ENCODE measurements around the gene BCL7A.
"Not testable (repeated sequence)": the region's sequence is repeated elsewhere in the genome, so short reads cannot be mapped to it uniquely, and the experiment has no call there.

Gene BCL7A

DNA sequence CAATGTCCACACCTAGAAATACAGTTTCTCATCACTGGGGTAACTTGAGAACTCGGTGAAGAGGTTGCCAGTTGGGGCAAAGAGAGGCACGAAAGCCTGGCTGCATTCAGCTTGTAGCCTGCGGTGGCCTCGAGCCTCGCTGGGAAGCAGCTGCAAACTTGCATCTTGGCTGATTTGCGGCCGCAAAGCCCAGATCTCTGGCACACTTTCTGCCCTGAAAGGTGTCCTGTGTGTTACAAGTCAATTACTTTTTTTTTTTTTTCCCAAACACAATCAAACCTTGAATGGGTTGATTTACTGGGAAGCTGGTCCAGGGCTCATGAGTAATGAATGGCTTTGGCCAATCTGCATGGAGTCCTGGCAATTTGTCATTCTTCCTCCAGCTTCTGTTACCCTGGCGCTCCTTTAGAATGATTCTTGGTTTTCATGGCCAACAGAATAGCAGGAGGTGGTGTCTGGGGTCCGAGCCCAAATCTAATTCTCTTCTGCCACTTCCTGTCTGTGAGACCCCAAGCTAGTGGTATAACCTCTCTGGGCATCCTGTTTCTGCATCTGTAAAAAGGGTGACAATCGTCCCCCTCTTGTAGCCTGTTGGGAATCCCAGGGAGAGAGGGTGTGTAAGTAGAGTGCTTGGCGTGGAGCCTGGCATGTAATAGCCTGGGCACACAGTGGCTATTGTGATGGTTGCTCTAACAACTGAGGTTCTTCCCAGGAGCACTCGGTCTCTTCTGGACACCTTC lies 6.7 kb downstream of the BCL7A start:
- no peak for DNase-seq

GRCh38 chr12:122028905-122029560 lies 7.3 kb downstream of the BCL7A start:
- no peak for DNase-seq

- DNase-seq, result peak; percentile 19
Observed at GRCh38 chr12:122029620-122030423, 8.1 kb downstream of the BCL7A start.

- no peak for DNase-seq
Observed at GRCh38 chr12:122030424-122031035, 8.8 kb downstream of the BCL7A start.

- DNase-seq, result peak; percentile 28
Observed at GRCh38 chr12:122031342-122032216, 9.9 kb downstream of the BCL7A start.

GRCh38 chr12:122032580-122032979 lies 10.9 kb downstream of the BCL7A start:
- no peak for DNase-seq

DNA sequence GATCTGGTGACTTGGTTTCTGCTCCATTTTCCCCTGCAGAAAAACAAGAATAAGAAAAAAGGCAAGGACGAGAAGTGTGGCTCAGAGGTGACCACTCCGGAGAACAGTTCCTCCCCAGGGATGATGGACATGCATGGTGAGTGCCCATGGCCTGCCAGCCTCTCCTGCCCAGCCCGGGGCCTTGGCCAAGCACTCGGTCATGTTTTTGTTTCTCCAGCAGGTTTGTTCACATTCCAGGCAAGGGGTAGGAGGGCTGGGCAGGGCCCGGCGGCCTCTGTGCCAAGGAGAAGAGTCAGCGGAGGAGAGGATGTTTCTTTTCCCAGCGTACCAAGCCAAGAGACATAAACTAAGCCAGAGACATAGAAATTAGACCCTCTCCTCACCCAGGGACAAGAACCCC lies 13.6 kb downstream of the BCL7A start:
- DNase-seq, result no peak

- DNase-seq, result no peak
Observed at GRCh38 chr12:122036153-122036552, 14.5 kb downstream of the BCL7A start.

- no peak for DNase-seq
Observed at GRCh38 chr12:122040579-122041386, 19.1 kb downstream of the BCL7A start.

GRCh38 chr12:122041458-122041857 lies 19.8 kb downstream of the BCL7A start:
- not testable (repeated sequence) for DNase-seq

DNA sequence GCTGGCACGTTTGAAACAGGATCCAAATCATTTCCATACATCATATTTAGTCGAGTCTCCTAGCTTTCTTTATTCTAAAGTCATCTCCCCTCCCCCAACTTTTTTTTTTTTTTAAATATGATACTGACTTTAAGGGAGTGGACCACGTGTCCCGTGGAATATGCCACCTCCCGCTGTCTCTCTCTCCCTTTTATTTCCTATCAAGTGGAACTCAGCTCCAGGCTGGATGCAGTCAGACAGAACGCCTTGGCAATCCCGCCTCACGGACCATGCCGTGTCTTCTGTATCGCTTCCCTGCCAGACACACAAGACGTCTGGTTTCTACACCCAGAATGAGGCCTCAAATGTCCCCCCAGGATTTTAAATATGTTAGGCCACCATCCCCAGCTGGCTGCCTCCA lies 21.2 kb downstream of the BCL7A start:
- no peak for DNase-seq

GRCh38 chr12:122043476-122043875 lies 21.8 kb downstream of the BCL7A start:
- DNase-seq, result no peak

- DNase-seq, result no peak
Observed at GRCh38 chr12:122045262-122045661, 23.6 kb downstream of the BCL7A start.

- DNase-seq, result no peak
Observed at GRCh38 chr12:122046145-122046544, 24.5 kb downstream of the BCL7A start.

DNA sequence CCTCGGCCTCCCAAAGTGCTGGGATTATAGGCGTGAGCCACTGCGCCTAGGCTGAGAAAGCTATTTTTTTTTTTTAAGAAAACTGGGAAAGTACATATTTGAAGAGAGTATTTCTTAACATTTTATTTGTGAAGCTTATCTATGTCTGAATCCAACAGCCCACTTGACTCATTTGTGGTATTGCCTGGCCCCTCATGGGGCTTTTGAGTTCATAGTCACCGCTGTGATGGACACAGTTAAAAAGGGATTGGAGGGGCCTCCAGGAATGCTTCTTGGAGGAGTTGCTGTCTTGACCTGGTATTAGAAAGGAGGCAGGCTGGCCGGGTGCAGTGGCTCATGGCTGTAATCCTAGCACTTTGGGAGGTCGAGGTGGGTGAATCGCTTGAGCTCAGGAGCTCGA lies 26.5 kb downstream of the BCL7A start:
- DNase-seq, result peak; percentile 33

- no peak for DNase-seq
Observed at GRCh38 chr12:122049827-122050226, 28.1 kb downstream of the BCL7A start.

- DNase-seq, result no peak
Observed at GRCh38 chr12:122050706-122051105, 29.0 kb downstream of the BCL7A start.

DNA sequence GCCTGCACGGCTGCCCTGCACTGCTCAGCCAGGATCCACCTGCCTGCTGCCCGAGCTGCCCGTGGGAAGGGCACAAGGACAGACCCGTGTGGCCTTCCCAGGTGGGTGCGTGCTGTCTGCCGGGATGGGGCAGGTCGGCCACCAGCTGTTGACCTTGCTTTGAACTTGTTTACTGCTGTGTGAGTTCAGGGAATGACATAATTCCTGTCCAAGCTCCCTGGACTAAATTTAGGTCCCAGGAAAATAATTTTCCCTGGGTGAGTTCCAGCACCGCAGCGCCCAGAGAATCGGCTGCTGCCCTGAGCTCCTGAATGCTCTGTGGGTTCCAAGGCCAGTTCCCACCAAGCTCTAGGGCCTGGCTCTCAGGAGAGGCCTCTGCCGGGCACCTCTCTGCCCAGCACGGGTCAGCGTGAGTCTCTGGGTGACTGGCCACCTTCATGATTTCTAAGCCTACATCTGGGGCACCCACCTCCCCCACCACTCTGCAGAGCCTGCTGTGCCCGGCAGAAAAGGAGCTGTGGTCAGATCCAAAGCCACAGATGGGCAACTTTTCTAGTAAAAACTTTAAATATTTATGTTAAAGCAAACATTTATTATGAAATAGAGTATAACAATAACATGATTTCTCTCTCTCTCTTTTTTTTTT lies 29.7 kb downstream of the BCL7A start:
- no peak for DNase-seq

GRCh38 chr12:122052285-122052684 lies 30.6 kb downstream of the BCL7A start:
- no peak for DNase-seq

- no peak for DNase-seq
Observed at GRCh38 chr12:122054842-122055520, 33.3 kb downstream of the BCL7A start.
